Ovary (tissue), 3 donors: ENCODE measurements around the gene ITPR2.

Source experiments
- POLR2A ChIP-seq: fragments of 450-650 bp; IDR thresholded peaks from one replicate; pipeline ENCODE4 v1.6.1; 2017; ENCODE audit warnings: antibody characterized with exemption, mild to moderate bottlenecking, moderate library complexity
- TF ChIP-seq, protein P1 (sequence below), 3 donors: fragments of 450-650 bp in 2 of 3; fragments of 200-600 bp in 1 of 3; IDR thresholded peaks; one replicate each; pipeline versions ENCODE4 v1.5.1 to v1.8.0; 2016 to 2022; ENCODE audit warnings: antibody characterized with exemption in 3 of 3, mild to moderate bottlenecking in 1 of 3
- donor health status: DM: no; HTN: no; CAD: no.

DNA sequence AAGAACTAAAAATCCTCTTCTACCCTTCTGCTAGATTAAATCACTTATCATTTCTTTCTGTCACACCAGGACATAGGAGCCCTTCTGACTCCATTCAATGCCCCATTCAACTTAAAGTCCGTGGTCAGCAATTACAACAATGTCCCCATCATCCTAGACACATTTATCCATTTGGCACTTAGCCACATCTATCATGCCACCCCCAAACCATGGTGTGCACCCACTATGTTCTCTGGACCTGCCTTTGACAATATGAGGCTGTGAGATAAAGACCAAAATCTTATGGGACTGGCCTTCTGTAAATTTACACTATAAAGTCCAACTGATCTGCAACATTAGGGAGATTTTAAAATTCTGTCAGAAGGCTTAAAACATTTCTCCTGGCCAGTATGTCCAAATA lies 533.2 kb downstream of the ITPR2 start:
- TF ChIP-seq, protein P1, sequence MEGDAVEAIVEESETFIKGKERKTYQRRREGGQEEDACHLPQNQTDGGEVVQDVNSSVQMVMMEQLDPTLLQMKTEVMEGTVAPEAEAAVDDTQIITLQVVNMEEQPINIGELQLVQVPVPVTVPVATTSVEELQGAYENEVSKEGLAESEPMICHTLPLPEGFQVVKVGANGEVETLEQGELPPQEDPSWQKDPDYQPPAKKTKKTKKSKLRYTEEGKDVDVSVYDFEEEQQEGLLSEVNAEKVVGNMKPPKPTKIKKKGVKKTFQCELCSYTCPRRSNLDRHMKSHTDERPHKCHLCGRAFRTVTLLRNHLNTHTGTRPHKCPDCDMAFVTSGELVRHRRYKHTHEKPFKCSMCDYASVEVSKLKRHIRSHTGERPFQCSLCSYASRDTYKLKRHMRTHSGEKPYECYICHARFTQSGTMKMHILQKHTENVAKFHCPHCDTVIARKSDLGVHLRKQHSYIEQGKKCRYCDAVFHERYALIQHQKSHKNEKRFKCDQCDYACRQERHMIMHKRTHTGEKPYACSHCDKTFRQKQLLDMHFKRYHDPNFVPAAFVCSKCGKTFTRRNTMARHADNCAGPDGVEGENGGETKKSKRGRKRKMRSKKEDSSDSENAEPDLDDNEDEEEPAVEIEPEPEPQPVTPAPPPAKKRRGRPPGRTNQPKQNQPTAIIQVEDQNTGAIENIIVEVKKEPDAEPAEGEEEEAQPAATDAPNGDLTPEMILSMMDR (IDR thresholded peaks at IDR 0.05): no peak
- no peak for TF ChIP-seq POLR2A
